GM21360 (cell line): Measurements from ENCODE around the gene NME2.

ENCODE experiments used
- ATAC-seq: cut with Tn5 transposase; IDR thresholded peaks from one replicate; pipeline ENCODE4 v1.9.1; 2021; ENCODE audit warnings: mild to moderate bottlenecking, moderate library complexity; ENCODE audit not compliant: unreplicated experiment

Gene NME2

GRCh38 chr17:51200295-51200694, 34.1 kb downstream of the NME2 start:
- no peak for ATAC-seq

- no peak for ATAC-seq
Measured at GRCh38 chr17:51200846-51201245, 34.6 kb downstream of the NME2 start.

DNA sequence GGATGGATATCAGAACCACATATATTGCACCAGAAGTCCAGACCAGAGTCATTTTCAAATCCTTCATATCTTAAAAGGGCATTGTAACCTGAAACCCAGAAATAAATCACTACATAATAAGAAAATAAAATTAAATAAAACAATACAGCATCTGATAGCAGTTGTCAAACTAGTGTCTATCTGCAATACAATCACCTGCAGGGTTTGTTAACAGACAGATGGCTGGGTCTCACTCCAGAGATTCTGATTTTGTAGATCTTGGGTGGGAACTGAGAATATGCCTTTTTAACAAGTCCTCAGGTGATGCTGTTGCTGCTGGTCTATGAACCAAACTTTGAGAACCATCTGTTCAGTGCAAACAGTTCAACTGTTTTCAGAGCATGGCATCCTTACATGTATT, 37.6 kb downstream of the NME2 start:
- ATAC-seq = no peak

- ATAC-seq = no peak
Measured at GRCh38 chr17:51214920-51215319, 48.7 kb downstream of the NME2 start.

GRCh38 chr17:51217946-51218345, 51.7 kb downstream of the NME2 start:
- ATAC-seq = no peak

- ATAC-seq = no peak
Measured at GRCh38 chr17:51221322-51221721, 55.1 kb downstream of the NME2 start.
